Astrocyte of the hippocampus (primary cell): ENCODE measurements around the gene CYP46A1.

ENCODE experiments used
- DNase-seq: peaks from one replicate; pipeline ENCODE4 v3.0.0; 2011; ENCODE audit warnings: low read depth, low spot score

CYP46A1 gene

GRCh38 chr14:99708449-99708848 lies 24.4 kb downstream of the CYP46A1 start:
- DNase-seq = no peak

DNA sequence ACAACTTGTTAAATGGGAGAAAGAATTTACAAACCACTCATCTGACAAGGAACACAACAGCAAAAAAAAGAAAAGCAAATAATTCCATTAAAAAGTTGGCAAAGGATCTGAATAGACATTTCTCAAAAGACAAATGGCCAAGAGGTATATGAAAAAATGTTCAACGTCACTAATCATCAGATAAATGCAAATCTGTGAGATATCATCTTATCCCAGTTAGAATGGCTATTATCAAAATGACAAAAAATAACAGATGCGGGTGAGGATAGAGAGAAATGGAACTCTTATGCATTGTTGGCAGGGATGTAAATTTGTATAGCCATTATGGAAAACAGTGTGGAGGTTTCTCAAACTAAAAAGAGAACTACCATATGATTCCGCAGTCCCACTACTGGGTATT lies 29.9 kb downstream of the CYP46A1 start:
- no peak for DNase-seq

- DNase-seq = no peak
Observed at GRCh38 chr14:99715266-99716000, 31.3 kb downstream of the CYP46A1 start.

DNA sequence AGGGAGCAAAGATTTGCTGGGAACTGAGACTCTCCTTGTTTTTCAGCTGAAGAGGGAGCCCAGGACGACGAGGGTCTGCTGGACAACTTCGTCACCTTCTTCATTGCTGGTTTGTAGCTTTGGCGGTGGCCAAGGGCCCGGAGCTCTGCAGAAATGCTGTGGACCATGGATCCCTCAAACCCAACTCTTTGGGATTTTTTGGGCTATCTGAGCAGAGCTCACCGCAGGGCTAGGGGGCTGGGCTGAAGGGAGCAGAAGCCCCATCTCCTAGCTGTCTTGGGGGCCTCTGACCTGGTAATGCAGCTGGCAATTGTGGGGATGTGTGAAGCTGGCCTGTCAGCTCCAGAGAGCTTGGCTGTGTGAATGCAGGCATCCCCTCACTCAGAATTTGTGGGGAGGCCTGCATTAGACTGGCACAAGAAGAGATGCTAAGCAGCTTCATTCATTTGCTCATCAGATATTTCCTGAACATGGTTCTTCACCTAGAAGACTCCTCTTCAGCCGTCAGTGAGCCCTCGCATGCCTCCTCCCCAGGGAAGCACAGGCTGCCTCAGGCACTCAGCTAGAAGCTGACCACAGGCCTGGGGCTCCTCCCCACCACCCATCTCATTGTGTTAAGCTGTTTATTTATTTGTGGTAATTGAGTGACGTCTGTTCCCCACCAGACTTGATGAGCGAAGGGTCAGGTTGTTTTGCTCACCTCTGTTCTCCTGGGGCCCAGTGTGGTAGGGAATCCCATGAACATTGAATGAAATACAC lies 32.2 kb downstream of the CYP46A1 start:
- no peak for DNase-seq

DNA sequence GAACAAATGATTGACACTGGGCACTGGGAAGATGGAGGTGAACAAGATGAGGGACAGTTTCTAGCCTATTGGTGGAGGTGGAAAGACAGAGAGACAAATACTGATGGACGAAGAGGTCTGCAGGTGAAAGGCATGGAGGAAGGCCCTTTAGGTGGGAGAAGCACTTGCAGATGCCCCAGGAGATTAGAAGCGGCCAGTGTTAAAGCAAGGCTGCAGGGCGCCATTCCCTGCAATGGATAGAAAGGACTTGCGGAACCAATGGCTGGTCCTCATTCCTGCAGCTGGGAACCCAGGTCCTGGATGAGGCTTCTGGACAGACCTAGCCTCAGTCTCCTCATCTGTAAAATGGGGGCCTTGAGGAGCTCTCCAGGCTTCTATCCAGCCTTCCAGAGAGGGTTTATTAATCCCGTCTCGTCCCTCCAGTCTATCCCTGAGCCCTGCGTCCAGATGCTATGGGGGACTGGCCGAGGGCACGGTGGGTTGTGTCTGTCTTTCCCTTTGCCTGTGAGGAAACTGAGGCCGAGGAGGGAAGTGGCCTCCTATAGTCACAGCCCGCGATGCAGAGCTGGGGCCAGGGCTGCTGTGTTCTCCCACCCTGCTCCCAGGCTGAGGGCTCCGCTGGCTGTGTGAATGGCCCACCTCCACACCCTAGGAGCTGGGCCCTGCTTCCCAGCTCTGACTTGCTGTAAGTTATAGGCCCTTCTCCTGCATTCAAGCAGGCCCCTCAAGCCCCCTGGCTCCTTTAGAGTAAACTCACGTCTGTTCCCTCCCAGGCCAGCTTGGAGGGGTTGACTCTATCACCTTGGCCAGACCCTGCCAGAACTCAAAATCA lies 33.0 kb downstream of the CYP46A1 start:
- DNase-seq = no peak

- no peak for DNase-seq
Observed at GRCh38 chr14:99717682-99718013, 33.5 kb downstream of the CYP46A1 start.

DNA sequence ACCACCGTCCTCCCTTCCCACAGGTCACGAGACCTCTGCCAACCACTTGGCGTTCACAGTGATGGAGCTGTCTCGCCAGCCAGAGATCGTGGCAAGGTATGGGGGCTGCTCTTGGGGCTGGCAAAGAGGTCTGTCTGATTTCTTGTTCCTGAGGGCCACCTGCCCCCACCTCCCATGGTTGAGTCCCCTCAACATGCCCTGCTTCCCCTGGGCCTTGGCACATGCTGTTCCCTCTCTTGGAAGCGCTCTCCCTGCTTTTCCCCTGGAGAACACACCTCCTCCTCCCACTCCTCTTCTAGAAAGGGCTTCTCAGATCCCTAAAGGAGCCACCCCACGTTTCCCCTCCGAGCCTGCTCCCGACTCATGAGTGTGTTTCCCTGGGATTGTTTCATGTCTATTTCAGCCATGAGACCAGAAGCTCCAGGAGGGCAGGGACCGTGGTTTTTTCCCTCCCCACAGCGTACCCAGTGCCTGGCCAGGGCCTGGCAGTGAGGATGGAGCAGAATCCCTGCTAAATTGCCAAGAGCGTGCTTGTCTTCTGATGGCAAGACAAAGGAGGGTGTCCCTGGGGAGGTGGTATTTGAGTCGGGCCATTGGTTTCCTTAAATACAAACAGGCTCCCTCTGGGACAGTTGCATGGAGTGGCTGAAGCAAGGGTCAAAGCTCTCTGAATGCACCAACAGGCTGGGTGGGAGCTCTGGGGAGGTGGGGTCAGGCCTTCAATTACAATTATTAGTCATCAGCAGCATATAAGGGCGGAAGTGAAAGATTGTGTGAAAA lies 34.1 kb downstream of the CYP46A1 start:
- DNase-seq = no peak

- no peak for DNase-seq
Observed at GRCh38 chr14:99718811-99719192, 34.7 kb downstream of the CYP46A1 start.

DNA sequence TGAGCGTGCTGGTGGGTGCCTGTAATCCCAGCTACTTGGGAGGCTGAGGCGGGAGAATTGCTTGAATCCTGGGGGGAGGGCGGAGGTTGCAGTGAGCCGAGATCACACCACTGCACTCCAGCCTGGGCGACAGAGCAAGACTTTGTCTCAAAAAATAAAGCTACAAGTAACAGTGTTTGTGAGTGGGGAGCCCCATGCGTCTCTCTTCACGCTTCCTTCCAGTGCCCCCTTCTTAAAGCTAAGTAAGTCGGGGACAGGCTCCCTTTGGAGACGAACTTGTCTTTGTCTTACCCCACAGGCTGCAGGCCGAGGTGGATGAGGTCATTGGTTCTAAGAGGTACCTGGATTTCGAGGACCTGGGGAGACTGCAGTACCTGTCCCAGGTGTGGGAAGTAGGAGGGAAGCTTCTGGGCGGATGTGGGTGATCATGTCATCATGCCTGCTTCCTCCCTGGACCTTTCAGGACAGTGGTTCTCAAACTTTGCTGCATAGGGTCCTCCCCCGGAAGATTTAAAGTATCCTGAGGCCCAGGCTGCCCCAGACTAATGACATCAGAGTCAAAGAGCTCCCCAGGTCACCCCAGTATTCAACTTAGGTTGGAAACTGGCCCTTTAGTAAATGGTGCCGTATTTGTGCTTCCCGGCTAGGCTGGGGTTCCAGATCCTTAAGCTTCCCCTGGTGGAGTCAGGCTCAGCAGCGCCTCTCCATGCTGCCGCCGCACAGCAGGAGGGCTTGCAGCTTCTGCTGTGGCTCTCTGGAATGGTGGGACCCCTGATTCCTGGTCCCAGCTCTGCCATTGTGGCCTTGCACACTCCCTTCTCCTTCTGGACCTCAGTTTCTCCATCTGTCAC lies 37.1 kb downstream of the CYP46A1 start:
- DNase-seq = no peak

GRCh38 chr14:99721792-99722516 lies 37.9 kb downstream of the CYP46A1 start:
- DNase-seq = no peak

- no peak for DNase-seq
Observed at GRCh38 chr14:99722741-99723140, 38.6 kb downstream of the CYP46A1 start.

- DNase-seq = no peak
Observed at GRCh38 chr14:99724196-99724891, 40.2 kb downstream of the CYP46A1 start.

GRCh38 chr14:99724939-99725773 lies 41.1 kb downstream of the CYP46A1 start:
- DNase-seq = no peak

GRCh38 chr14:99725774-99726537 lies 41.9 kb downstream of the CYP46A1 start:
- DNase-seq = no peak

- no peak for DNase-seq
Observed at GRCh38 chr14:99726538-99727095, 42.5 kb downstream of the CYP46A1 start.

- DNase-seq = no peak
Observed at GRCh38 chr14:99727096-99727870, 43.2 kb downstream of the CYP46A1 start.
